ENCODE results near the gene PDRG1.

Gene PDRG1

DNA sequence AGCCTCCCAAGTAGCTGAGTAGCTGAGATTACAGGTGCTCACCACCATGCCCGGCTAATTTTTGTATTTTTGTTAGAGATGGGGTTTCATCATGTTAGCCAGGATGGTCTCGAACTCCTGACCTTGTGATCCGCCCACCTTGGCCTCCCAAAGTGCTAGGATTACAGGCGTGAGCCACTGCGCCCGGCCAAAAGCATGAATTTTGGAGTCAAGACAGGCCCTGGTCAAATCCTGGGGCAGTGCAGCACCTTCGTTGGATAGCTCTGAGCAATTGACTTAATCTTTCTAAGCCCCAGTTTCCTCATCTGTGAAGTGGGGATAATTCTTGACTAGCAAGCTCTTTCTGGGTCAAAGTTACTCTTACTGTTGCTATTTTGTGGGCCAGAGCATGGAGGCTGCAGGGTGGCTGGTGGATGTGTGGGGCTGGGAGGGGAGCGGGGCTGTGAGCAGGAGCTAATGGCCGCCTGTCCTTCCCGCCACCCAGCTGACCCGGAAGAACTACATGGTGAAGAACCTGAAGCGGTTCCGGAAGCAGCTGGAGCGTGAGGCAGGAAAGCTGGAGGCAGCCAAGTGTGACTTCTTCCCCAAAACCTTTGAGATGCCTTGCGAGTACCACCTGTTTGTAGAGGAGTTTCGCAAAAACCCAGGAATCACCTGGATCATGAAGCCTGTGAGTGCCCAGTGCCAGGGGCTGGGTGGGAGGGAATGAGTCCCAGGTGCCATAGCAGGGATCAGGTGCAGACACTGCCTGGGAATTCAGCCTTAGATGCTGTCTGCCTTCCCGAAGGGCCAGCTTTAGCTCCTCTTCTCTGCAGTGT, 42.4 kb downstream of the PDRG1 start:
- no peak for DNase-seq (ENCODE audit: low read depth in 1 of 2, low spot score in 1 of 2)

DNA sequence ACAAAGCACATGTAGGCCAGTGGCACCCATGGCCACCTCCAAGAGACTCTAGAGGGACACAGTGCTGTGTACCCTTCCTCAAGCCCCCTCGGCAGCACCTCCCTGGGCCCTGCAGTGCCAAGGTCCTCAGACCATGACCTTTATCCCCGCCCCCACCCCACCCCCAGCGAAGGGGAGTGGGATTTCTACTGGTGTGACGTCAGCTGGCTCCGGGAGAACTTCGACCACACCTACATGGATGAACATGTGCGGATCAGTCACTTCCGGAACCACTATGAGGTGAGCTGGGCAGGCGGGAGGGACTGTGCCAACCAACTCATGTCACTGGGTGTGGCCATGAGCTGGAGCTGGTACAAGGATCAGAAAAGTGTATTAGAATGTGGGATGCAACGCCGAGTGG, 43.4 kb downstream of the PDRG1 start:
- DNase-seq (ENCODE audit: low read depth in 1 of 2, low spot score in 1 of 2), result no peak

- no peak for DNase-seq (ENCODE audit: low read depth in 1 of 2, low spot score in 1 of 2)
These were observed 43.8 kb downstream of the PDRG1 start for GRCh38 chr20:31908016-31908415.

GRCh38 chr20:31907046-31907445, 44.8 kb downstream of the PDRG1 start:
- no peak for DNase-seq (ENCODE audit: low read depth in 1 of 2, low spot score in 1 of 2)

GRCh38 chr20:31906001-31906400, 45.8 kb downstream of the PDRG1 start:
- no peak for DNase-seq (ENCODE audit: low read depth in 1 of 2, low spot score in 1 of 2)

DNA sequence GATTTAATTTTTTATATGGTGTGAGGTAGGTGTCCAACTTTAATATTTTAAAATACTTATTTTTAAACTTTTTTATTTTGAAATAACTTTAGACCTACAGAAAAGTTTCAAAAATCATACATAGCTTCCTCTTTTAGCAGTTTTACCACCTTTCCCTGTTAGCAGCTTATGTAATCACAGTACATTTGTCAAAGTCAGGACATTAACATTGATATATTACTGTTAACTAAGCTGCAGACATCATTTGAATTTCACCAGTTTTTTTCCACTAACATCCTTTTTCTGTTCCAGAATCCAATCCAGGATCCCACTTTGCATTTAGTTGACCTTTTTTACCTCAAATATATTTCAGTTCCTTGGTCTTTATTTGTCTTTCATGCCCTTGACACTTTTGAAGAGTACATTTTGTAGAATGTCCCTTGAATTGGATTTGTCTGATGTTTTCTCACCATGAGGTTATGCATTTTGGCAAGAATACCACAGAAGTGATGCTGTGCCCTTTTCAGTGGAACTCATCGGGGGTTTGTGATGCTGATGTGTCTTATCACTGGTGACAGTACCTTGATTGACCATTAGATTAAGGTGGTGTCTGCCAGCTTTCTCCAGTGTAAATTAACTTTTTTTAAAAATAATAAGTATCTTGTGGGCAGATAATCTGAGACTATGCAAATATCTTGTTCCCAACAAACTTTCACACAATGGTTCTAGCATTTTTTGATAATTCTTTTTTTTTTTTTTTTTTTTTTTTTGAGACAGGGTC, 48.0 kb downstream of the PDRG1 start:
- DNase-seq (ENCODE audit: low read depth in 1 of 2, low spot score in 1 of 2), result no peak

GRCh38 chr20:31901615-31902014, 50.2 kb downstream of the PDRG1 start:
- no peak for DNase-seq (ENCODE audit: low read depth in 1 of 2, low spot score in 1 of 2)

GRCh38 chr20:31897541-31897940, 54.3 kb downstream of the PDRG1 start:
- DNase-seq (ENCODE audit: low read depth in 1 of 2, low spot score in 1 of 2), result no peak

- no peak for DNase-seq (ENCODE audit: low read depth in 1 of 2, low spot score in 1 of 2)
These were observed 55.8 kb downstream of the PDRG1 start for GRCh38 chr20:31896049-31896448.

- no peak for DNase-seq (ENCODE audit: low read depth in 1 of 2, low spot score in 1 of 2)
These were observed 56.7 kb downstream of the PDRG1 start for GRCh38 chr20:31894980-31895675.

Measured in activated T-helper 1 cell treated with anti-CD3 and anti-CD28 coated beads, Interleukin-2, amount 50 U/mL, for 16 hours (primary cell).